Fibroblast of skin of right biceps (primary cell): Measurements from ENCODE around the gene PXN.

Experiments
- DNase-seq: peaks from one replicate; pipeline ENCODE4 v3.0.0-alpha.2; 2013

PXN gene

GRCh38 chr12:120167529-120168095 lies 97.9 kb downstream of the PXN start:
- DNase-seq, result peak; percentile 37

- no peak for DNase-seq
Measured at GRCh38 chr12:120164293-120164692, 101.2 kb downstream of the PXN start.

GRCh38 chr12:120162763-120163162 lies 102.8 kb downstream of the PXN start:
- DNase-seq, result no peak

- DNase-seq, result no peak
Measured at GRCh38 chr12:120161852-120162251, 103.7 kb downstream of the PXN start.
